H1 (cell line): ENCODE data around the gene CYP2C9. TPM values are rescaled to one million over a fixed set of nuclear protein-coding genes. Genes with fewer than 3 reads are reported as not detected.

Experiments used
- CTCF ChIA-PET: fragments of 300-600 bp; sonication (Branson Sonifier 250); formaldehyde crosslinking; loops from one replicate; lab custom pipeline; 2021; ENCODE audit not compliant: partially characterized antibody; lab: Charles Lee
- POLR2A ChIA-PET: fragments of 300-600 bp; sonication (Branson Sonifier 250); formaldehyde crosslinking; loops from one replicate; lab custom pipeline; 2021; ENCODE audit warnings: inconsistent platforms; ENCODE audit not compliant: partially characterized antibody; lab: Charles Lee
- DNase-seq, 2 experiments: peaks; one replicate each; pipeline versions ENCODE4 v3.0.0 to v3.0.0-alpha.2; 2010 to 2022; ENCODE audit warnings: low spot score in 2 of 2, low read depth in 1 of 2, mixed read lengths in 1 of 2
- FAIRE-seq: peaks from 2 replicates; lab custom pipeline; 2011; peaks lifted over from hg19 to GRCh38; lab: Jason Lieb, UNC
- H2AFZ ChIP-seq: 2 replicates; pipeline ENCODE4 v1.8.1; 2012; ENCODE audit warnings: low read length, inconsistent platforms
- H2AK5ac ChIP-seq: 2 replicates; pipeline ENCODE4 v1.6.1; 2013; ENCODE audit warnings: low read depth, low read length
- H2BK120ac ChIP-seq: replicated peaks from 2 replicates; pipeline ENCODE3; 2013; ENCODE audit warnings: low read depth, low read length, inconsistent platforms
- H2BK12ac ChIP-seq: 2 replicates; pipeline ENCODE4 v1.6.1; 2013; ENCODE audit warnings: low read depth, low read length
- H2BK15ac ChIP-seq: 2 replicates; pipeline ENCODE4 v1.6.1; 2013; ENCODE audit warnings: low read length
- H2BK20ac ChIP-seq: 2 replicates; pipeline ENCODE4 v1.6.1; 2013; ENCODE audit warnings: low read length
- H2BK5ac ChIP-seq: 2 replicates; pipeline ENCODE4 v1.6.1; 2013; ENCODE audit warnings: low read depth, low read length
- H3K14ac ChIP-seq: 2 replicates; pipeline ENCODE4 v1.6.1; 2013; ENCODE audit warnings: inconsistent platforms; ENCODE audit not compliant: insufficient read length
- H3K18ac ChIP-seq: 2 replicates; pipeline ENCODE4 v1.6.1; 2013; ENCODE audit warnings: low read length; ENCODE audit errors: extremely low read depth
- H3K23ac ChIP-seq: 2 replicates; pipeline ENCODE4 v1.6.1; 2013; ENCODE audit warnings: inconsistent platforms; ENCODE audit not compliant: insufficient read length
- H3K23me2 ChIP-seq: 2 replicates; pipeline ENCODE4 v1.6.1; 2013; ENCODE audit warnings: low read depth, low read length
- H3K27ac ChIP-seq: 2 replicates; pipeline ENCODE4 v1.6.1; 2011; ENCODE audit warnings: low read depth, low read length, inconsistent platforms
- H3K27me3 ChIP-seq, 4 experiments: replicated peaks in 1 of 4; 1 replicate in 1 of 4; 2 replicates in 3 of 4; pipeline versions ENCODE4 v1.6.1 to v1.8.1; 2011 to 2013; ENCODE audit warnings: low read length in 3 of 4, mild to moderate bottlenecking in 3 of 4, inconsistent platforms in 2 of 4, mixed read lengths in 2 of 4, moderate library complexity in 1 of 4; ENCODE audit not compliant: control insufficient read depth in 3 of 4, insufficient read depth in 3 of 4; ENCODE audit errors: extremely low read depth in 1 of 4
- H3K36me3 ChIP-seq, 4 experiments: 2 replicates each; pipeline versions ENCODE4 v1.6.1 to v1.8.1; 2011 to 2013; ENCODE audit warnings: mild to moderate bottlenecking in 4 of 4, low read length in 3 of 4, moderate library complexity in 2 of 4, control low read depth in 1 of 4, inconsistent platforms in 1 of 4; ENCODE audit not compliant: insufficient read depth in 4 of 4, control insufficient read depth in 2 of 4
- H3K4ac ChIP-seq: replicated peaks from 2 replicates; pipeline ENCODE3; 2013; ENCODE audit warnings: low read length, low read depth, mixed read lengths, inconsistent platforms; ENCODE audit not compliant: insufficient read length
- H3K4me1 ChIP-seq, 4 experiments: replicated peaks in 1 of 4; 1 replicate in 1 of 4; 2 replicates in 3 of 4; pipeline versions ENCODE4 v1.6.1 to v1.8.1; 2011 to 2013; ENCODE audit warnings: low read length in 3 of 4, inconsistent platforms in 2 of 4, mixed read lengths in 1 of 4; ENCODE audit not compliant: insufficient read depth in 4 of 4, control insufficient read depth in 3 of 4
- H3K4me2 ChIP-seq, 2 experiments: 2 replicates each; pipeline versions ENCODE4 v1.6.1 to v1.8.1; 2011 to 2013; ENCODE audit warnings: low read depth in 2 of 2, low read length in 2 of 2, control low read depth in 1 of 2, inconsistent platforms in 1 of 2, mild to moderate bottlenecking in 1 of 2; ENCODE audit not compliant: insufficient read depth in 1 of 2
- H3K4me3 ChIP-seq, 4 experiments: fragments of 200-600, 300-600 bp in 1 of 4; sonication (generic), shearing (Covaris generic), sonication (Bioruptor Twin) in 1 of 4; 2 replicates each; pipeline versions ENCODE4 v1.5.1 to v1.8.1; 2011 to 2016; ENCODE audit warnings: low read length in 4 of 4, low read depth in 3 of 4, control low read depth in 2 of 4, inconsistent platforms in 2 of 4, mild to moderate bottlenecking in 2 of 4, mixed read lengths in 1 of 4, moderate library complexity in 1 of 4; ENCODE audit not compliant: insufficient read depth in 2 of 4; ENCODE audit errors: extremely low read depth in 1 of 4
- H3K56ac ChIP-seq: replicated peaks from 2 replicates; pipeline ENCODE3; 2013; ENCODE audit warnings: low read depth, mild to moderate bottlenecking, mixed read lengths, low read length, inconsistent platforms; ENCODE audit not compliant: insufficient read length
- H3K79me1 ChIP-seq: 2 replicates; pipeline ENCODE4 v1.6.1; 2013; ENCODE audit warnings: low read depth, low read length, control low read depth
- H3K79me2 ChIP-seq, 2 experiments: 2 replicates each; pipeline versions ENCODE4 v1.6.1 to v1.8.1; 2012 to 2013; ENCODE audit warnings: low read length in 2 of 2, mild to moderate bottlenecking in 2 of 2, inconsistent platforms in 1 of 2; ENCODE audit not compliant: insufficient read depth in 2 of 2, control insufficient read depth in 1 of 2
- H3K9ac ChIP-seq, 4 experiments: replicated peaks in 1 of 4; 1 replicate in 1 of 4; 2 replicates in 3 of 4; pipeline versions ENCODE4 v1.6.1 to v1.8.1; 2011 to 2013; ENCODE audit warnings: low read depth in 3 of 4, low read length in 3 of 4, control low read depth in 2 of 4, mild to moderate bottlenecking in 2 of 4, moderate library complexity in 2 of 4, inconsistent platforms in 1 of 4; ENCODE audit errors: extremely low read depth in 1 of 4
- H3K9me3 ChIP-seq, 2 experiments: 2 replicates each; pipeline versions ENCODE4 v1.6.1 to v1.8.1; 2012 to 2013; ENCODE audit warnings: mild to moderate bottlenecking in 2 of 2, moderate library complexity in 2 of 2, control low read depth in 1 of 2, inconsistent platforms in 1 of 2, low read depth in 1 of 2, low read length in 1 of 2, mixed read lengths in 1 of 2; ENCODE audit not compliant: insufficient read depth in 2 of 2
- H4K20me1 ChIP-seq, 2 experiments: replicated peaks in 1 of 2; 2 replicates each; pipeline versions ENCODE3 to v1.8.1; 2011 to 2013; ENCODE audit warnings: inconsistent platforms in 2 of 2, low read length in 2 of 2, mild to moderate bottlenecking in 1 of 2; ENCODE audit not compliant: insufficient read depth in 2 of 2, control insufficient read depth in 1 of 2
- H4K5ac ChIP-seq: 2 replicates; pipeline ENCODE4 v1.6.1; 2013; ENCODE audit warnings: low read length, low read depth, mixed read lengths, inconsistent platforms; ENCODE audit not compliant: insufficient read length
- H4K8ac ChIP-seq: 2 replicates; pipeline ENCODE4 v1.8.0; 2013; ENCODE audit warnings: mild to moderate bottlenecking, moderate library complexity, low read length, inconsistent platforms; ENCODE audit not compliant: insufficient read depth; ENCODE audit errors: extremely low read depth
- H4K91ac ChIP-seq: replicated peaks from 2 replicates; pipeline ENCODE3; 2013; ENCODE audit warnings: low read length, mixed read lengths, inconsistent platforms; ENCODE audit not compliant: insufficient read length
- ATF3 ChIP-seq: IDR thresholded peaks from 2 replicates; pipeline ENCODE4 v1.6.1; 2011; ENCODE audit warnings: low read depth, mild to moderate bottlenecking, low read length; ENCODE audit not compliant: insufficient read depth
- HDAC6 ChIP-seq: IDR thresholded peaks from one replicate; pipeline ENCODE4 v1.7.1; 2012; ENCODE audit warnings: low read depth, mild to moderate bottlenecking, inconsistent platforms, low read length, moderate library complexity
- POLR2AphosphoS5 ChIP-seq: IDR thresholded peaks from 2 replicates; pipeline ENCODE4 v1.6.1; 2011; ENCODE audit warnings: low read depth, low read length
- SIN3A ChIP-seq, 2 experiments: IDR thresholded peaks in 1 of 2; conservative IDR thresholded peaks in 1 of 2; 2 replicates each; pipeline ENCODE4 v1.6.1; 2011 to 2012; ENCODE audit warnings: low read length in 2 of 2, improper control_type of control experiment in 1 of 2, low read depth in 1 of 2, mild to moderate bottlenecking in 1 of 2
- SIRT6 ChIP-seq: IDR thresholded peaks from one replicate; pipeline ENCODE4 v1.7.1; 2012; ENCODE audit warnings: low read length, inconsistent platforms
- TBP ChIP-seq: IDR thresholded peaks from 2 replicates; pipeline ENCODE4 v1.6.1; 2011; ENCODE audit warnings: low read depth, low read length, improper control_type of control experiment
- WGBS, 2 experiments: shearing (Covaris generic) in 1 of 2; methylation state at CpG; one replicate each; pipeline versions ENCODE4 v1.1.6 to v1.1.7; 2013 to 2015; ENCODE audit warnings: low lambda C conversion rate in 2 of 2, mixed read lengths in 2 of 2, inconsistent platforms in 1 of 2, low coverage in 1 of 2, missing lambda C conversion rate in 1 of 2; ENCODE audit not compliant: insufficient replicate concordance in 2 of 2, insufficient coverage in 1 of 2, insufficient read length in 1 of 2; ENCODE audit errors: extremely low coverage in 1 of 2, missing lambda C conversion rate in 1 of 2; 5-methylcytosine and 5-hydroxymethylcytosine counted together
- polyA plus RNA-seq, 7 experiments: library from polyadenylated mRNA; depleted of rRNA in 3 of 7; stranded (reverse) in 5 of 7; unstranded in 2 of 7; fragments of >200 nt in 5 of 7; fragments of 200-250 nt in 2 of 7; gene quantifications; 1 replicate in 5 of 7; 2 replicates in 1 of 7; 4 replicates in 1 of 7; pipeline versions ENCODE4 v1.2.1 to v1.2.3, GENCODE V29; 2011 to 2013; ENCODE audit warnings: missing spikeins in 2 of 7, mixed read lengths in 2 of 7
- total RNA-seq: library from RNA; stranded (reverse); fragmentation: NEBNext Ultra II Directional; extraction: Animal tissue kit (Norgen Biotek cat#: 25700); gene quantifications from 2 replicates; pipeline ENCODE4 v1.2.1, GENCODE V29; 2021

The CYP2C9 gene
- total and polyA plus RNA-seq, 2 of the 8 experiments (the other 6 are each of a cell fraction or from before 2014, with no cell fraction given), result 0.03 TPM; not detected in 1

GRCh38 chr10:94902080-94902479, 36.4 kb upstream of the CYP2C9 start:
- Histone ChIP-seq H3K4me3 (no peak overlapping the region), H2AK5ac (no peak overlapping the region), H3K27me3 (no peaks in the 10 kb centered on the region), H3K36me3 (no peaks in the 10 kb centered on the region), H2BK12ac (no peak overlapping the region), H2BK15ac (no peak overlapping the region), H3K9ac (no peak overlapping the region), H3K14ac (no peak overlapping the region), H3K18ac (no peak overlapping the region), H4K8ac (no peak overlapping the region), H3K79me2 (no peaks in the 10 kb centered on the region), H3K4me1 (no peaks in the 10 kb centered on the region), H3K4ac (no peak overlapping the region), H4K5ac (no peak overlapping the region), H3K4me2 (no peak overlapping the region), H3K79me1 (no peaks in the 10 kb centered on the region), H2BK20ac (no peak overlapping the region), H3K9me3 (peaks cover 0 to 7% of the 10 kb centered on the region in 2 experiments; a peak in 1 of 4 replicates), H2AFZ (no peak overlapping the region), H2BK120ac (no peak overlapping the region), H3K23ac (no peak overlapping the region), H3K27ac (no peak overlapping the region), H2BK5ac (no peak overlapping the region), H4K20me1 (no peaks in the 10 kb centered on the region), H3K23me2 (no peaks in the 10 kb centered on the region), H3K56ac (no peak overlapping the region), H4K91ac (no peak overlapping the region)
- WGBS, 2 experiments, result 93% methylated on average over 1 of the region's 1 CpG; no CpG with 5 or more reads in 1 of the 2 experiments
- TF ChIP-seq SIRT6, result no peak
- no peak for TF ChIP-seq HDAC6
- TF ChIP-seq TBP, result no peak
- no peak for TF ChIP-seq ATF3
- no peak for TF ChIP-seq SIN3A (conservative IDR thresholded peaks at IDR 0.05 in 1 of 2, IDR thresholded peaks at IDR 0.05 in 1 of 2; ENCODE audit: low read depth in 1 of 2, low read length in 2 of 2)
- no peak for TF ChIP-seq POLR2AphosphoS5
- FAIRE-seq, result no peak
- no peak for DNase-seq
- ChIA-PET CTCF (interaction anchor here (0.9 kb wide), 1 partner anchor 9 kb away, joined by 3 read pairs; no protein-coding TSS in a partner anchor), POLR2A (no interaction called here)
